Adrenal gland (tissue), 19 donors: ENCODE measurements around the gene GNG2. TPM values are rescaled to one million over a fixed set of nuclear protein-coding genes. Genes with fewer than 3 reads are reported as not detected.
A peak's percentile ranks its signal among the peaks of the same experiment; 100 is the strongest.

ENCODE experiments used
- DNase-seq, 7 donors: peaks; one replicate each; pipeline ENCODE4 v3.0.0-alpha.2; 2019 to 2020
- H3K27ac ChIP-seq, 5 donors: fragments of 200-600 bp; sonication (generic) in 4 of 5; 1 replicate in 3 of 5; 2 replicates in 2 of 5; pipeline versions ENCODE4 v1.5.1 to v1.8.0; 2016 to 2020; ENCODE audit warnings: mild to moderate bottlenecking in 1 of 5
- H3K27me3 ChIP-seq: fragments of 200-600 bp; 2 replicates; pipeline ENCODE4 v1.8.0; 2021
- H3K36me3 ChIP-seq, 2 donors: fragments of 200-600 bp; replicated peaks in 1 of 2; 1 replicate in 1 of 2; 2 replicates in 1 of 2; pipeline versions ENCODE4 v1.5.1 to v1.8.0; 2018 to 2022
- H3K4me1 ChIP-seq, 2 donors: fragments of 200-600 bp; replicated peaks in 1 of 2; 1 replicate in 1 of 2; 2 replicates in 1 of 2; pipeline versions ENCODE4 v1.5.1 to v1.8.0; 2018 to 2021
- H3K4me3 ChIP-seq, 4 donors: fragments of 200-600 bp; sonication (generic) in 3 of 4; one replicate each; pipeline ENCODE4 v1.5.1; 2016 to 2018
- H3K9me3 ChIP-seq, 3 donors: fragments of 200-600 bp; sonication (generic) in 1 of 3; replicated peaks in 1 of 3; 1 replicate in 2 of 3; 2 replicates in 1 of 3; pipeline versions ENCODE4 v1.5.1 to v1.8.0; 2016 to 2021
- CTCF ChIP-seq, 6 experiments: fragments of 450-650 bp in 4 of 6; fragments of 200-600 bp in 2 of 6; sonication (generic) in 1 of 6; IDR thresholded peaks; 1 replicate in 5 of 6; 2 replicates in 1 of 6; pipeline versions ENCODE4 v1.5.1 to v1.8.0; 2016 to 2021; ENCODE audit warnings: antibody characterized with exemption in 6 of 6, mild to moderate bottlenecking in 2 of 6, moderate library complexity in 1 of 6
- POLR2A ChIP-seq, 2 donors: fragments of 450-650 bp; IDR thresholded peaks; one replicate each; pipeline ENCODE4 v1.6.1; 2017; ENCODE audit warnings: antibody characterized with exemption in 2 of 2, mild to moderate bottlenecking in 2 of 2, moderate library complexity in 1 of 2
- WGBS, 4 donors: extraction: QIAGEN DNeasy Blood & Tissue Kit in 2 of 4; methylation state at CpG; one replicate each; pipeline versions ENCODE4 v1.1.5 to v1.1.7; 2013 to 2017; 5-methylcytosine and 5-hydroxymethylcytosine counted together
- intact Hi-C, 2 donors: fragments of 100-400 bp; cut with DNase I; formaldehyde crosslinking; loops; one replicate each; pipeline versions ENCODE4 v1.14.1 to v1.15.0; 2022 to 2023
- long read RNA-seq, 10 donors: library from polyadenylated mRNA in 3 of 10; unstranded in 2 of 10; stranded (forward) in 1 of 10; transcript quantifications; one replicate each; pipeline ENCODE4 v2.0.0 and lab custom pipeline, GENCODE V29; 2021 to 2026
- polyA plus RNA-seq, 3 donors: library from polyadenylated mRNA; stranded (reverse); fragments of 200-250 nt in 2 of 3; fragments of 350-450 nt in 1 of 3; fragmentation: Illumina TruSeq in 1 of 3; extraction: RNeasy Lipid Tissue Mini Kit (QIAGEN cat#74804) in 1 of 3; gene quantifications; one replicate each; pipeline ENCODE4 v1.2.3, GENCODE V29; 2013 to 2014
- total RNA-seq, 9 donors: library from RNA; depleted of rRNA in 4 of 9; stranded (reverse); fragments of >200 nt in 4 of 9; fragments of 120-200 nt in 1 of 9; fragmentation: NEBNext Ultra II Directional in 1 of 9; extraction: Animal tissue kit (Norgen Biotek cat#: 25700) in 1 of 9; gene quantifications; one replicate each; pipeline versions ENCODE4 v1.1.0 to v1.2.4, GENCODE V29; 2013 to 2023
- donor health status: healthy with polysubstance abuse.
- donor health status: Bipolar disorder and iron deficiency.
- donor health status: DM: yes; HTN: yes; CAD: no.
- donor health status: DM: no; HTN: no; CAD: no.
- donor health status: DM: no; HTN: no; CAD: no.
- donor health status: DM: yes; HTN: yes; CAD: no.

The GNG2 gene
- total RNA-seq (10 to 100 TPM in 8 of 9 donors, 1 to 10 TPM in 1; 9.3 to 61.4 (median 22.2) TPM), polyA plus RNA-seq (10 to 100 TPM in 2 of 3 donors, 1 to 10 TPM in 1; 6.7 to 35.4 (median 14.0) TPM)
- long read RNA-seq, donor 1, transcript GNG2-213 (4 exons, 2,125 nt): major isoform, 23 of 26 reads
- long read RNA-seq, donor 1, partial matches to known transcripts: 0 of 26 reads
- long read RNA-seq, donor 1, other reads (novel, unspliced or antisense): 0 of 26 reads
- long read RNA-seq, donor 2, transcript GNG2-213 (4 exons, 2,125 nt): major isoform, 13 of 16 reads
- long read RNA-seq, donor 2, partial matches to known transcripts: 0 of 16 reads
- long read RNA-seq, donor 2, other reads (novel, unspliced or antisense): 0 of 16 reads
- long read RNA-seq, donor 3, transcript GNG2-213 (4 exons, 2,125 nt): major isoform, 18 of 18 reads
- long read RNA-seq, donor 3, partial matches to known transcripts: 0 of 18 reads
- long read RNA-seq, donor 3, other reads (novel, unspliced or antisense): 0 of 18 reads
- long read RNA-seq, donor 4, partial matches to known transcripts: 1 of 6 reads
- long read RNA-seq, donor 4, other reads (novel, unspliced or antisense): 2 of 6 reads
- long read RNA-seq, donor 5, transcript GNG2-213 (4 exons, 2,125 nt): major isoform, 12 of 18 reads
- long read RNA-seq, donor 5, partial matches to known transcripts: 0 of 18 reads
- long read RNA-seq, donor 5, other reads (novel, unspliced or antisense): 5 of 18 reads
- long read RNA-seq, donor 6, partial matches to known transcripts: 0 of 4 reads
- long read RNA-seq, donor 6, other reads (novel, unspliced or antisense): 1 of 4 reads
- long read RNA-seq, donor 7, transcript GNG2-213 (4 exons, 2,125 nt): major isoform, 14 of 17 reads
- long read RNA-seq, donor 7, partial matches to known transcripts: 0 of 17 reads
- long read RNA-seq, donor 7, other reads (novel, unspliced or antisense): 0 of 17 reads
- long read RNA-seq, donor 8, transcript GNG2-213 (4 exons, 2,125 nt): major isoform, 20 of 23 reads
- long read RNA-seq, donor 8, partial matches to known transcripts: 0 of 23 reads
- long read RNA-seq, donor 8, other reads (novel, unspliced or antisense): 0 of 23 reads
- long read RNA-seq, donor 9, transcript GNG2-213 (4 exons, 2,125 nt): major isoform, 5 of 12 reads
- long read RNA-seq, donor 9, partial matches to known transcripts: 6 of 12 reads
- long read RNA-seq, donor 9, other reads (novel, unspliced or antisense): 0 of 12 reads
- long read RNA-seq, donor 10, transcript GNG2-213 (4 exons, 2,125 nt): major isoform, 12 of 13 reads
- long read RNA-seq, donor 10, partial matches to known transcripts: 0 of 13 reads
- long read RNA-seq, donor 10, other reads (novel, unspliced or antisense): 0 of 13 reads

- Histone ChIP-seq H3K36me3 (no peaks in the 10 kb centered on the region), H3K27ac (peak within 1 kb of the TSS in 3 of 5 donors; percentile 30 to 70 (median 33)), H3K27me3 (no peaks in the 10 kb centered on the region), H3K4me3 (peak within 1 kb of the TSS in 2 of 4 donors; percentile 33 to 54), H3K9me3 (no peaks in the 10 kb centered on the region), H3K4me1 (peaks cover 13 to 26% of the 10 kb centered on the region in 2 donors)
- 4 to 5% (median 4%) methylated on average over 16 to 22 of the region's 22 CpGs for WGBS, 4 donors
- DNase-seq: peak; percentile 78 to 92 (median 80)
- intact Hi-C loops: no loop called here
- TF ChIP-seq CTCF (IDR thresholded peaks at IDR 0.05): no peak
- peak; percentile 53 to 81 for TF ChIP-seq POLR2A (IDR thresholded peaks at IDR 0.05)
Measured at GRCh38 chr14:51860164-51860824, at the start of gene GNG2. Gene GNG2 (plus strand): TSS chr14:51860612. CDS start chr14:51950679, 90,067 bp downstream.

GRCh38 chr14:51811706-51812105 is 48.7 kb upstream of the GNG2 start:
- no peak for DNase-seq
- intact Hi-C loops: no loop called here
- no peak overlapping the region for H3K27ac ChIP-seq
- H3K27me3 ChIP-seq: no peaks in the 10 kb centered on the region
- H3K36me3 ChIP-seq: no peaks in the 10 kb centered on the region
- peaks cover 0 to 16% of the 10 kb centered on the region in 2 donors for H3K4me1 ChIP-seq
- TF ChIP-seq CTCF (IDR thresholded peaks at IDR 0.05): no peak
- no peak for TF ChIP-seq POLR2A (IDR thresholded peaks at IDR 0.05)
- H3K9me3 ChIP-seq: peaks cover 0 to 3% (median 0%) of the 10 kb centered on the region in 3 donors
- no peak overlapping the region for H3K4me3 ChIP-seq

GRCh38 chr14:51816031-51816430 is 44.4 kb upstream of the GNG2 start:
- no peak for DNase-seq
- no peaks in the 10 kb centered on the region for H3K27me3 ChIP-seq
- no peak overlapping the region for H3K27ac ChIP-seq
- peaks cover 0 to 3% (median 0%) of the 10 kb centered on the region in 3 donors for H3K9me3 ChIP-seq
- TF ChIP-seq POLR2A (IDR thresholded peaks at IDR 0.05): no peak
- no peak for TF ChIP-seq CTCF (IDR thresholded peaks at IDR 0.05)
- no peaks in the 10 kb centered on the region for H3K36me3 ChIP-seq
- intact Hi-C loops: no loop called here
- peaks cover 0 to 6% of the 10 kb centered on the region in 2 donors for H3K4me1 ChIP-seq
- WGBS, 4 donors: 80 to 92% (median 88%) methylated on average over 2 to 15 of the region's 15 CpGs
- H3K4me3 ChIP-seq: no peak overlapping the region
